ENCODE measurements around the gene ATF6.
"Not testable (repeated sequence)": the region's sequence is repeated elsewhere in the genome, so short reads cannot be mapped to it uniquely, and the experiment has no call there.

Gene ATF6

DNA sequence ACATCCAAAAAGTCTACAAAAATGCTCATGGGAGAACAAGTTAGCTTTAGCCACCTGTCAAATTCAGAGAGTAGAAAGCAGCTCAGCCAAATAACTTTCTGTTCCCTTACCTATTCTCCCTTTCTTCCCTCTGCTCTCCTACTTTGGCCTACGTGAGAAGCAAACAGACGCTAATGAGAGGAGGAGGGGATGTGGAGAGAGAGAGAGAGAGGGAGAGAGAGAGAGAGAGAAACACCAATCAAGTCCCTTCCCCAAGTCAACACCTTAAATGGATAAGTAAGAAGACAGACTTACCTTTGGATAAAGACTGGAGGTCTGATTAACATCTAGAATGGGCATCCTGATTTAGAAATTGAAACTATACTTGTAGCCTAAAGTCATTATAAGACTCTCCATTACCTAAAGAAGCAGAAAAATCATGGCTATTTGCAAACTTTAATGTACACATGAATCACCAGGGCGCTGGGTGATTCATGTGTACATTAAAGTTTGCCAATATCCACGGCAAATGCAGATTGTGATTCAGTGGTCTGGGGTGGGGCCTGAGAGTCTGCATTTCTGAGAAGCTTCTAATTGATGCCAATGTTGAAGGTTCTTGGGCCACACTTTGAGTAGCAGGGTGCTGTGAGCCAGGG is 29.7 kb upstream of the ATF6 start:
- no peak for DNase-seq

DNA sequence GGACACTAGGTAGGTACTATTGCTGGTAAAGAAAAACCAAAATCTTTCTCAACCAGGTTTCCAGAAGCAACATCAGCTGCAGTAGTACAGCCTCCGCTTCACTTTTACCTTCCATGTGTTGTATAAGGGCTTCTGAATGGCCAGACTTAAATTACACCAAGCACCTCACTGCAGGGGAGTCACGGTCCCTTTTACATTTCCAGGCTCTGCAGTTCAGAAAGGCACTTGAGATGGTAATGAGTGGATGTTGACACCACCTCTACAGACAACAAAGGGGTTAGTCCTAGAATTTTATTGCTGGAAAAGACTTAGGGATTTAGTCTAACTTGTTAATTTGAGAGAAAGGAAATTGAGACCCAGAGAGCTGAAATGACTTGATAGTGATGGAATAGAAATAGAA is 28.5 kb upstream of the ATF6 start:
- no peak for DNase-seq

DNA sequence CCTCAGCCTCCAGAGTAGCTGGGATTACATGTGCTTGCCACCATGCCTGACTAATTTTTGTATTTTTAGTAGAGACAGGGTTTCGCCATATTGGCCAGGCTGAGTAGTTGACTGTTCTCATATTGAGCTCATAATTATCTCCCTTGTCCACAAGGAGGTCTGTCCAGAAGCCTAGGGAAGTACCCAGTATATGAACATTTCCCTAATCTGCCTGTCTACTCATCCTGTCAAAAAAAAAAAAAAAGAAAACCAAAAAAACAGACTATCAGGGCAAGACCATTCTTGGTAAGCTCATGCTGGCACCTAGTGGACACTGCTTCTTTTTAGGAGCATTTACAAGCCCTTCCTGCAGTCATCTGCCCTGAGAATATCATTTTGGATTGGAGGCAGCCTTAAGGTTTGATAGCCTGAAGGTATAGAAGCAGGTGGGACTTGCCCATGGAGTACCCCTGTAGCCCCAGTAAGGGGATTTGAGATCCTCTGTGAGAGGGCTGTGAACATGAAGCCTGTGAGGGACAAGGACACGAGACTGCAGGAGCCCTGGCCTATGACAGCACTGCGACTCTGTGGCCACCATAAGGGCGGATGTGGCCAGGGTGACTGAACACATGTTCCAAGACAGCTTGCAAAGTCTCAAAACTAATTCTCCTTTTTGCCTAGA is 27.4 kb upstream of the ATF6 start:
- DNase-seq: no peak

DNA sequence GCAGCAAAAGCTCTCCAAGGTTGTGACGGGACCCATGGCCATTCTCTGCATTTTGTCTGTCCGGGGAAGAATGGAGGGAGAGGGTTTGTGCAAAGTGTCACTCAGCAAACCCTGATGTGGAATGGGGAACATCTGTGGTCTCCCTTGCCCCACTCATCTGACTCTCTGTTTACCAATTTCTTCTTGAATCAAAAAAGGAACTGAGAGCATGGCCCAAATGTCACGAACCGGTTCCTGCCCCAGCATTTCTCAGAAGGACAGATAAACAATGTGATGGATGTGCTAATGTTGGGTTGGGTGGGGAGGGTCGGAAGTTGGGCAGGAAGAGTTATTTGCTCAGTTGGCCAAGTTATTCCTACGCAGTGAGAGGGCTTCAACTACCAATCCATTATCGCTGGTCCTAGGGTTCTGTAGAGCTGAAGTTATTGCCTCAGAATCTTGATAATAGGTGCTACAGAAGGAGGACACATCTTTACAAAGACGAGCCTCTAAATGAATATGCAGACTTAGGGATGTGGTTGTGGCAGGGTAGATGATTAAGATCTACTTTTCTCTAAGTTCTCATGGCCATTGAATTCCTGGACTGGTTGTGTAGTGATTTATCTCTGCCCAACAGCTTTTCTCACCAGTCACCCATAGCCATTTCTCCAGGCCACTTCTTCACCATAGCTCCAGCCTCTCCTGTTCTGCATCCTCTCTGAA is 26.1 kb upstream of the ATF6 start:
- no peak for DNase-seq

DNA sequence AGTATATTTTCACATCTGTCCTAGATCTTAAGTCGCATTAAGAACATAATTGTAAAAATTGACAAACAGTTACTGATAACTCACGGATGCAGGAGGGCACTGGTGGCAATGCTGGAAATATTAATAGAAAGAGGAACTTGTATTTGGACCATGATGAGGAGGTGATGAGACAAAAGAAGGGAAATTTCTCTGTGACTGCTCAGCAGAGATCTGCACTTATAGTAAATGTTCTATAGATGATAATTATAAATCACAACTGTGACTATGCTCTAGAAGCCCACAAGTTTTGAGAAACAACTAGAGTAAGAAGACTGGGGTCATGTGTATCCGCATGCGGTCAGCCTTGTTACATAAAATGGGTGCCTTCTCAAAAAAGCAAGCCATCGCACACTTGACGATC is 25.2 kb upstream of the ATF6 start:
- no peak for DNase-seq

DNA sequence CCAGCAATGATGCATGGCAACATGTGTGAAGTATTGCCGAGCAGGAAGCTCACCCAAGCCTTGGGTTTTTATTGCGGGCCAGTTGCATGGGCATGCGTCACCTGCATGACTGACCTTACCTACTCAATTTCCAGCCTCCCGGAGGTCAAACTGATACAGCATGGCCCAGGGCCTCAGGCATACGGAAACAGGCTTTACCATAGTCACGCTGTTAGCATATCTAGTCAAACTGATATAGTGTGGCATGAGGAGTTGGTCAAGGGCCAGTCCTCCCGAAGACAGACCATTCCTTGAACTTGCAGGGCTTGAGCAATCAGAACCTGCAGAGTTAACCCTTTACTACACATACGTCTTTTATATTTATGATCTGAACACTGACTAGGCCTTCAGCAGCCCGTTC is 22.9 kb upstream of the ATF6 start:
- no peak for DNase-seq

DNA sequence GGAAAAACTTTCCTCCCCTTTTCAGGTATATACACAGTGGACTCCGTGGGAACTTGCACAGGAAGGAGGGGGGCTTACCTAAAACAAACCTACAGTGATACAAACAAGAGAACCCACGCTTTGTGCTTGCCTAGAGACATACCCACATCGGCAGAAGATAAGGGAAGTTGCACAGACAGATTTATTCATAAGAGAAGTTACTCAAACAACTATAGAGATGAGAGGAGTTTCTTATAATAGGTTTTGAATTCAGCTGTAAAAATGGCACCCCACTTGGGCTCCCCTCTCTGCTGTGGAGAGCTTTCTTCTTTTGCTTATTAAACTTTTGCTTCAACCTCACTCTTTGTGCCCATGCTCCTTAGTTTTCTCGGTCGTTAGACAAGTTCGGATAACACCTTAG is 18.3 kb upstream of the ATF6 start:
- no peak for DNase-seq

DNA sequence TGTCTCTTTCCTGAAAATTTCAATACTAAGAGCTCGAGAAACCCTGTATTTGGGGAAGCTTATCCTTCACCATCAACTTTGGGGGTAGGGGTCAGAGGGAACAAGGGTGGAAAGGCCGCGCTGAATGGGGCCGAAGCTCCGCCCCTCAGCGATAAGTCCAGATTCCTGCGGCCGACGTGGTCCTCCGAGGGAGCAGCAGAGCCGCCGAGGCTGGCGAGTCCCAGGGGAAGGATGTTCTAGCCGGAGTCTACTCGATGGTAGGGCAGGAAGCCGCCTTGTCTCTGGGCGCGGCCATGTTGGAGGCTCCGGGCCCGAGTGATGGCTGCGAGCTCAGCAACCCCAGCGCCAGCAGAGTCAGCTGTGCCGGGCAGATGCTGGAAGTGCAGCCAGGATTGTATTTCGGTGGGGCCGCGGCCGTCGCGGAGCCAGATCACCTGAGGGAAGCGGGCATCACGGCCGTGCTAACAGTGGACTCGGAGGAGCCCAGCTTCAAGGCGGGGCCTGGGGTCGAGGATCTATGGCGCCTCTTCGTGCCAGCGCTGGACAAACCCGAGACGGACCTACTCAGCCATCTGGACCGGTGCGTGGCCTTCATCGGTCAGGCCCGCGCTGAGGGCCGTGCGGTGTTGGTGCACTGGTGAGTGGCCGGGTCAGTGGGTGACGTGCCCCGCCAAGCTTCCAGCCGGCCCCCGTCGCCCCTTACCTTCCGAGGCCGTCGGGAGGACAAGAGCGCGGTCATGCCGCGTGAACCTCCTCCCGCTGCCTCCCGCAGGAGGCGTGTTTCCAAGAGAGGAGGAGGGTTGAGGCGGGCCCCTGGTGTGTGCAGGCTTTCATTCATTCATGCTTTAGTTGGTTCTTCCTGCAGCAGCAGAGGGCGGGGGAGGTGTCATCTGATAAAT is 16.4 kb upstream of the ATF6 start, which contains the start of gene DUSP12:
Gene DUSP12, plus strand, starts transcription at position 278 of the 899 bp plus-strand sequence. Its CDS starts 16 bp downstream, at position 294.
- peak; percentile 88 for DNase-seq

DNA sequence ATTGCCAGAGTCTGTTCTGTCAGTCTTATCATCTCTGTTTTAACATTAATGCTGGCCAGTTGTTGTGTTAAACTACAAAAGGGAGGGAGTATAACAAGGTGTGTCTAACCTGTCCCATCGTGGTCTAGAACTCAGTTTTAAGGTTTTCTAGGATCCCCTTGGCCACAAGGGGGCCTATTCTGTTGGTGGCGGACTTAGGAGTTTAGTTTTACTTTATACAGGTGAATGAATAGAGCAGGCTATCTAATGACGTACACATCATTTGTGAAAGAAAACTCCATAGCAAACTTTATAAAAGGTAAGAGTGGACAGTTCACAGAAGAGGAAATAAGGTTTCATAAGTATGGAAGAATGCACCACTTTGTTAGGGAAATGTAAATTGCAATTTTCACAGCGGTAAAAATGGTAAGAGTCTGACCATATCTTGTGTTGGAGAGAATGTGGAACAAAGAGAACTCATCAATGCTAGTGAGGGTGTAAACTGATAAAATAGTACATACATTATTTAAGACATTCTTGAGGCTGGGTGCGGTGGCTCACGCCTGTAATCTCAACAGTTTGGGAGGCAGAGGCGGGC is 2.5 kb upstream of the ATF6 start:
- DNase-seq: peak; percentile 51

DNA sequence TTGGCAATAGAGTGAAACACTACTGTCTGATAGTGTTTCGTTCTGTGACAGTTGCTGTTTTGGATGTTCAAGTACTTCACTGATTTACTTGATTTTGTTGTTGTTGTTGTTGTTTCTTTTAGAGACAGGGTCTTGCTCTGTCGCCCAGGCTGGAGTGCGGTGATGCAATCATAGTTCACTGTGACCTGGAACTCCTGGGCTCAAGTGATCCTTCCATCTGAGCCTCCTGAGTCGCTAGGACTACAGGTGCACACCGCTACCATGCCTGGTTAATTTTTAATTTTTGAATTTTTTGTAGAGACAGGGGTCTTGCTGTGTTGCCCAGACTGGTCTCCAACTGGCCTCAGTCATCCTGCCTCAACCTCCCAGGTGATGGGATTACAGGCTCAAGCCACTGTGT is 2.3 kb downstream of the ATF6 start:
- DNase-seq: no peak

DNA sequence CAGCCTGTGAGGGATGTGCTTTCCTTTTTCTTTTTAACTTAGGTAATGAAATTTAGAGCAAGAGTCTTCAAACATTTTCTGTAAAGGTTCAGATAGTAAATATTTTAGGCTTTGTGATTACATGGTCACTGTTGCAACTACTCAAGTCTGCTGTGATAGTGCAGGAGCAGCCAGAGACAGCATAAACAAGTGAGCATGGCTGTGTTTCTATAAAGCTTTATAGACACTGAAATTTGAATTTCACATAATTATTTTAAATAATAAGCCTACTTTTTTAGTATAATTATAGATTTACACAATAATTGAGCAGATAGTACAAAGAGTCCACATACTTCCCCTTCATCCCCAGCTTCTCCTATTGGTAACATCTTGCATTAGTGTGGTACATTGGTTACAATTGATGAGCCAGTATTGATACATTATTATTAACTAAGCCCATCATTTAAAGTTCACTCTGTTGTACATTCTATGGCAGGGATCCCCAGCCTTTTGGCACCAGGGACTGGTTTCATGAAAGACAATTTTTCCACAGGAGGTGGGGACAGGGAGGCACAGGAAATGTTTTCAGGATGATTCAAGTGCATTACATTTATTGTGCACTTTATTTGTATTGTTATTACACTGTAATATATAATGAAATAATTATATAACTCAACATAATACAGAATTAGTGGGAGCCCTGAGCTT is 3.0 kb downstream of the ATF6 start:
- no peak for DNase-seq

DNA sequence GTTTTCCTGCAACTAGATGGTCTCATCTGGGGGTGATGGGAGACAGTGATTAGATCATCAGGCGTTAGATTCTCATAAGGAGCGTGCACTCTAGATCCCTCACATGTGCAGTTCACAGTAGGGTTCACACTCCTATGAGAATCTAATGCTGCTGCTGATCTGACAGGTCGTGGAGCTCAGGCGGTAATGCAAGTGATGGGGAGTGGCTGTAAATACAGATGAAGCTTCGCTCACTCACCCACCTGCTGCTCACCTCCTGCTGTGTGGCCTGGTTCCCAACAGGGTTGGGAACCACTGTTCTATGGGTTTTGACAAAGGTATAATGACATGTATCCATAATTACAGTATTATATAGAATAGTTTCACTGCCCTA is 3.5 kb downstream of the ATF6 start:
- DNase-seq: not testable (repeated sequence)

DNA sequence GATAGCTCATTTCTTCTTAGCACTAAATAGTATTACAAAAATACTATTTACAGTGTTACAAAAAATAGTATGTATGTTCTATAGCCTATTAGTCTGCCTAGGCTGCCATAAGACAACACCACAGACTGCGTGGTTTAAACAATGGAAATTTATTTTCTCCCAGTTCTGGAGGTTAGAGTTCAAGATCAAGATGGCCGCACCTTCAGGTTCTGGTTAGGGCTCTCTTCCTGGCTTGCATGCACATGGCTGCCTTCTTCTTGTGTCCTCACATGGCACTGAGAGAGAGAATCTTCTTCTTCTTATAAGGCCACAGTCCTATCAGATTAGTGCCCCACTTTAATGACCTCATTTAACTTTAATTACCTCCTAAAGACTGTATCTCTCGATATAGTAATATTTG is 4.1 kb downstream of the ATF6 start:
- DNase-seq: no peak

DNA sequence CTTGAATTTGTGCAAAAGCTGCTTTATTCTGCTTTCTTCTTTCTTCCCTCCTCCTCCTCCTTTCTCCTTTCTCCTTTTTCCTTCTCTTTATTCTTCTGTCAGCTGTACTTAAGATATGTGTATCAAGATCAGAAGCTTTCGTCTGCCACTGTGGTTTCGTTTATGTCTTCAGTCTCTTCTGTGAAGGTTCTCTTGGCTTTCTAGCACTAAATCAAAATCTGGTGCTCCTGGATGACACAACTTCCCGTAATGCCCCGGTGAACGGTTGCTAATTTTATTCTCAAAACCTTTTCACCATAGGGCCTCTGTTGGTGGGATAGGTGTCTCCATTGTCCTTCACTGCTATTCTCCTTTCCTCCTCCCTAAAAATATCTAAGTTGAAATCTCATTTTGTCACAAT is 5.0 kb downstream of the ATF6 start:
- DNase-seq: no peak

DNA sequence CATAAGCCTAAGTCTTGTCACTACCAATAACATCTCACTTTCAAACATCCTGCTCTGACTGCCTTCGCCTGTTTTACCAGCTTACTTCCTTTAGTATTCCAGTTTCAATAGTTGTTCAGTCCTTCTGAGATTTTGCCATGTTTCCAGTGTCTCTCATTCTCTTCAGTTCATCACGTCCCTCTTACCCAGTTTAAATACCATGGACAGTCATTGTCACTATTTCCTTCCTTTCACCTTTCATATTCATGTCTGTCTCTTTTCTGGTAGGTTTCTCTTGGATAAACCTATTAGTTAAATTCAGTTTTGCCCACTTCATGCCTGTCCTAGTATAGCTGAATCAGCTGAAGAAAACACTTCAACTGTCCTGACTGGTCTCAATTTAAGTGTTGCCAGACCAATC is 5.9 kb downstream of the ATF6 start:
- DNase-seq: no peak

DNA sequence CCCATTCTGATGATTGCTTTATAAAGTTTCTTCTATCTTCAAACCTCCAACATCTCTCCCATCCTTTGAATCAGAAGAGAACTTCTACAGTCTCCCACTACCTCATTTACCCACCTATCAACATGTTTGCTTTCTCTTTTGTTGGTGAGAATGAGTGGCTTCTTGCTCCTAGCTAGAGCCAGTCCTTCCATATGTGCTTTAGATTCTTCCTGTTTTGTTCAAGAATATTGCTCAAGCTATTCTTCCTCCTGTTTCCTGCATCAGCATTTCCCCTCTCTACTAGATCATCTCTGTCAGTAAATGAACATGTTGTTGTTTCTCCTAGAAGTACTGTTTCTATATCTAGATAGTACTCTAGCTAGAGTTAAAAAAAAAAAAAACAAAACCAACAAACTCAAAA is 6.3 kb downstream of the ATF6 start:
- DNase-seq: no peak

DNA sequence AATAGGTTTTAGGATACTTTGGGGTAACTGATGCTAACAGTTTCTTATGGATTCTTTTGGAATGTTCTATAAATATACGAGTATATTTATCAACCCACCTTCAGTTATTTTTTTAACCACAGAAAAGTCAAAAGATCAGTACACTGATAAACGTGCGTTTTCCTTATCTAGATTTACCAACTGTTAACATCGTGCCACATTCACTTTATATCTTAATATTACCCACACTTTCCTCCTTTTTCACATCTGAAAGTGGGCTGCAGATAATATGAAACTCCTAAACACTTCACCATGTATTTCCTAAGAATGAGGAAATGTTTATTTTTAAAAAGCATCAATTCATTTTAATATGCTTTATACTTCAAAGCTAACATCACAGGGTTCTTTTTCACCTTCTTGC is 7.7 kb downstream of the ATF6 start:
- DNase-seq: no peak

DNA sequence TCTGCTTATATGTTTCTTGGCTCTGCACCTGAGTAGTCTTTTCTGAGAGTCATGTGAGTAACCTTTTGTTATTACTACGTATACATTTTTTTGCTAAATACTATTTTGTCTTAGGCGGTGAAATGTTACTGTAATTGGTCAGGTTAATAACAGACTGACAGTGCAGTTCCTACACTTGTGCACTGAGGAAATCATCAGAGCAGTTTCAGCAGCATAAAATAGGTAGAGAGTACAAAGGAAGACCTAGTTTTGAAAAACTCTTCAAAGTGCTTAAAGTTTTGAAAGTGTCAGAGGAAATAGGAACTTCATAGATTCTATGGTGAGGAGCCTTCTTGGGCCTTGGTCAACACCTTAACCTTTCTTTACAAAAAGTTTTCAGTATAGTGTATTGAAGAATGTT is 11.1 kb downstream of the ATF6 start:
- no peak for DNase-seq

DNA sequence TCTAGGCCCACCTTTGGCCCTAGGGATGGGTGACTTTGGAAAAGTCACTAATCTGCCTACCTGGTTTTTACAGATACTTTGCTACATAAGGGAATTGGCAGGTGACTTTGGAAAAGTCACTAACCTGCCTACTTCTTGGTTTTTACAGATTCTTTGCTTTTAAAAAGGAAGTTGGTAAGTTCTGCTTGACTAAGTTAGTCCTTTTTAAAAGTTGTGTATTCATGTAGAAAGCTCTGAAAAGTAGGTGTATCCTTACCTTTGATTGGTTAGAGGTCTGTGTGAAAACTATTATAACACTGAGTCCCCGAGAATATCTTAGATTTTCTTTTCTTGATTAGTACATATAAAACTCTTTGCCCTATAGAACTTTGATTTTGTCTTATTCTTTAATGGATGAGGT is 12.4 kb downstream of the ATF6 start:
- no peak for DNase-seq

DNA sequence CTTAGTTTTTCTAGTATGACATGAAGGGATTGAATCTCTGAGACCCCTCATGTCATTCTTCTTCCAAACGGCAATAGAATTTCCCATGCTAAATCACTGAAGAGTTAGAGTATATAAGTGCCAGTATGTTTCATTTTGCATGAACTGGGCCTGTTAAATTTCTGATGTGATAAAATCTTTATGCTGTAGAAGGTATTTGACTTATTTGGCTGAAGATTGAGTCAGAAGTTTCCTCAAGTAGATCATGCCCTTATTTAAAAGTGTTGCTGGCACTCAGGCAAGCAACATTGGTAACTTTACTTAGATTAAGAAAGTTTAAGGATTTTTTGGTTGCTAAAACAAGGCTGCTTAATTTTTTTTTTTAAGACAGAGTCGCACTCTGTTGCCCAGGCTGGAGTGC is 13.3 kb downstream of the ATF6 start:
- DNase-seq: no peak

DNA sequence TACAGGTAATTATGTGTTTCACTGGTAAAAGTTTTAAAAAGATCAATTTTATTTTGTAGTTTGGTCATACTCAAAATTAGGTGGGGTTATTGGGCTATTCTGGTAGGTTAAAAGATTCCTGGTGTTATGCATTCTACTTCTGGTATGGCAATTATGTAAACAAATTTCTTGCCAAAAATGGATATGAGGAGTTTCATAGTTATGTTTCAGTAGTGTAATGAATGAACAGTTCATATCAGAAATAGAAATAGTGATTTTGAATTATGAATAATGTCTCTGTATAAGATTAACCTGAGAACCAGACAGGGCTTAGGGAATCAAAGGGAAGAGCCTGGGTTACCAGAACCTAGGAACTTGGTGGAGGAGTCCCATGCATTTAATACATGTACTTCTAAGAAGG is 15.9 kb downstream of the ATF6 start:
- DNase-seq: no peak

DNA sequence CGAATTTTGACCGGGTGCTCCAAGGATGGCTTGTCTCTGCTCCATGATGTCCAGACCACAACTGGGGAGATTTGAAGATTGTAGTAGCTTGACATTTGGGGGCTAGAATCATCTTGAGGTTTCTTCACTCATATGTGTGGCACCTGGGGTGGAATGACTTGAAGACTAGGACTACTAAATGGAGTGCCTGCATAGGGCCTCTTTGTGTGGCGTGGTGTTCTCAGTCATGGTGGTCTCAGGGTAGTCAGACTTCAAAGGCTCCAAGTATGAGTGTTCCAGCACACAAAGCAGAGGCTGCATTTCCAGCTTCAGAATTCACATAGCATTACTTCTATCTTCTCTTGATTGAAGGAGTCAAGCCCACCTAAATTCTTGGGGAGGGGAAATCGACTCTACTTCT is 16.8 kb downstream of the ATF6 start:
- no peak for DNase-seq

All from activated naive CD4-positive, alpha-beta T cell treated with anti-CD3 and anti-CD28 coated beads, Interleukin-2, amount 50 U/mL, for 16 hours (primary cell).